D341Med (cell line): ENCODE results near the gene CDK15.
"Not testable (repeated sequence)": the region's sequence is repeated elsewhere in the genome, so short reads cannot be mapped to it uniquely, and the experiment has no call there.

Experiments used
- DNase-seq: peaks from one replicate; pipeline ENCODE4 v3.0.0; 2012; ENCODE audit warnings: low spot score

Gene CDK15

DNA sequence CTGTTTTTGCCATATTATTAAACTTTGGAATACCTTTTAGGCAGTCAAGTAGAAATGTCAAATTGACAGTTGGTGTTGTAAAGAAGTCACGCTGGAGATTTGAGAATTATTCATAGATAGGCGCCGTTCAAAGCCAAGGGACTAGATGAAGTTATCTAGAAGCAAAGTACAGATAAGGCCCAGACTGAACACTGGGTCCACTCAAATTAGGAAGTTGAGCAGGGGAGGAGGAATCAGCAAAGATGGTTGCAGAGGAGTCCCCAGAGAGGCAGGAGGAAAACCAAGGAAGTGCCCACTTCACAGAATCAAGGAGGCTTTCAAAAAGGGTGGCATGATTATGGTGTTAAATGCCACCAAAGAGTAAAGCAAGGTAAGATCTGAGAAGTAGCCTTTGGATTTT, 16.0 kb upstream of the CDK15 start:
- DNase-seq: no peak

DNA sequence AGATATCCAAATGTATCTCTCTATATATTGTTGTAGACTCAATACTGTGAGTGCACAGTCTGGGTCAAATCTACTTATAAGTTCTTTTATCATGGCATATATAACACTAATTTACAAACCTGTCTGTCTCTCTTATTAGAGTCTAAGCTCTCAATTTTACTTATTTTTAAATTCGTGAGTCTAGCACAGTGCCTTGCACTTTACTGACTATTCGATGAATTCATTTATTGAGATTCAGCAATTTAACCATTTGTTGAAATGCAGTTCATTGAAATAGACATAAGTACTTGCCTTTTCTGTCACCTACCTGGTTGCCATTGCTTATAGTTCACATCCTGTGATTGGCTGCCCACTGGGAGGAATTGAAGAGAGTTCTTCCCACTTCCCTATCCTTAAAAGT, 15.3 kb upstream of the CDK15 start:
- no peak for DNase-seq

DNA sequence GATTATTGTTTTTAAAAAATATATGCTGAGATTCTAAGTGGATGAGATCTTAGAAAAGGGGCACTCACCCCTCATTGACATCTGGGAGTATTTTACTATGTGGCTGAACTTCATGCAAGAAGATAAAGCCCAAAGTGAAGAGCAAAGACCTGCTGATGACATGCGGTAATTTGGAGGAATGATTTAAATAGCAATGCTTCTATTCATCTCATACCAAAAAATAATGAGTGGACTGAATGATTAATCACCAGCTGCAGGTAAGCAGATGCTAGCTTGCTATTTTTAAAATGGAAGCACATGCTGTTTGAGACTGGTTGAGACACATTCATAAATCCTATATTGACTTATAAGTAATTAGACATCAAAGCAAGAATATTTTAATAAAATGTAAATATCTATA, 12.7 kb upstream of the CDK15 start:
- no peak for DNase-seq

DNA sequence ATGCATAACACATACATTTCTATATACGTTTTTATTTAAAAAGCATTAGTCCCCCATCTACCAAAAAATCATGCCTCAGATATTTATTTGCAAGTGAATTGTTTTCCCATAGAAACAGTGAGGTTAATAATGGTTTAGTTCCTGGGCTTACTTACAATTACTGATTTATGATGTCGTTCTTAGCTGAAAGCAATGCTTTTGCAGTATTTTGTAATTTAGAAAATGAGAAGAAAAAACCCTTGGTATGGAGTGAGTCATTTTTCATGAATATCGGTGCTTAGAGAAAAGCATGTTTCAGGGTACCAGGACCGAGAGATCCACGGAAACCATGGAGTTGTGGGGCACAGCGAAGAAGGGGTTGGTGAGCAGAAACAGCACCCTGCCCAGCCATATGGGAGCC, 12.0 kb upstream of the CDK15 start:
- DNase-seq: no peak

DNA sequence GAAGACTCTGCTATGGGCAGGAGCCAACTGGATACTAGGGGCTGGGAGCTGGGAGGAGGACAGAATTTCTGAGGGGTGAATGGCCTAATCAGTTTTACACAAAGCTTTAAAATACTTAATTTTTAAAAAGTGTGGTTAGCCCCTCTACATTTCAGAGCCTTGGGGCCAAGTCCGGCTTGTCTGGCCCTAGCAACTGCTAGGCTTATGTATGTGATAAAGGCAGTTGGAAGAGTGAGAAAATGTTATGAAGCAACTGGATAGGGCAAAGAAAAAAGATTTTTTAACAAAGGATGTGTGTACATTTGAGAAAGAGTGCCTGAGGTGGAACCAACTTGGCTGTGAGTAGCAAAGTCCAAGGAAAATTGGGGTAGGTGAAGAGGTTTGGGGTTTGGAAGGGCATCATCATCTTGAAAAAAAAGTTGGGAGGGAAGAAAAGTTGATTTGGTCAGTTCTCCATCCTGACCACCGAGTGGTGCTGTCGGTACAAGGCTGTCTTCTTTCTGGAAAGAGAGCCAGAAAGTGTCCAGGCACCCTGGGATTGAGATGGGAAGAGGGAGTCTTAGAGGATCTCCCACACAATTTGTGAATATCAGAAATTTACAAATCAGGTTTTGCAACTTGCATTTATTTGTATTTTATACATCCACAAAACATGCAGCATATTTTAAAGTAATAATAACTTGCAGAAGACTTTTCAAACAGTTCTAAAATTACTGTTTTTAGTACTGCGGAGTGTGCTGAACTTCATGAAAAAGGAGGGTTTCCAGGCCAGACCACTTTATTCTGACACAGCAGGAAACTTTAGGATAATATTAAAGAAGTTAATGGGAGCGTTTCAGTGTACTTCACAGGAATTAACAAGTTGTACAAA, 10.5 kb upstream of the CDK15 start:
- DNase-seq: peak; percentile 73

DNA sequence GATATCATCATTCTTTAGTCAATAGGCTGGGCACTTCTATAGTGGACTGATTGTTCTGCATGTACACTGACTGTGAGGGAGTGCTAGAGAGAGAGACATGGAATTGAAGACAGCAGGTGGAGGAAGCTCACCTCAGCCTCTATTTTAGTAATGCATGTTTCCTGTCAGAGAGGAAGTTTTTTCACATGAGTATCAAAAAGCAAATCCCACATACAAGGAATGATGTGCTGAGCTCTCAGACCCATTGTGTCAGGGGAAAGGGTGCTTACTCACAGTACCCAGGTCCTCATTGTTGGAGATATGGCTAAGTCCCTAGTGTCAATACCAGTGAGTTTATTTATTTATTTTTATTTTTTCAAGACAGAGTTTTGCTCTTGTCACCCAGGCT, 9.9 kb upstream of the CDK15 start:
- DNase-seq: no peak

DNA sequence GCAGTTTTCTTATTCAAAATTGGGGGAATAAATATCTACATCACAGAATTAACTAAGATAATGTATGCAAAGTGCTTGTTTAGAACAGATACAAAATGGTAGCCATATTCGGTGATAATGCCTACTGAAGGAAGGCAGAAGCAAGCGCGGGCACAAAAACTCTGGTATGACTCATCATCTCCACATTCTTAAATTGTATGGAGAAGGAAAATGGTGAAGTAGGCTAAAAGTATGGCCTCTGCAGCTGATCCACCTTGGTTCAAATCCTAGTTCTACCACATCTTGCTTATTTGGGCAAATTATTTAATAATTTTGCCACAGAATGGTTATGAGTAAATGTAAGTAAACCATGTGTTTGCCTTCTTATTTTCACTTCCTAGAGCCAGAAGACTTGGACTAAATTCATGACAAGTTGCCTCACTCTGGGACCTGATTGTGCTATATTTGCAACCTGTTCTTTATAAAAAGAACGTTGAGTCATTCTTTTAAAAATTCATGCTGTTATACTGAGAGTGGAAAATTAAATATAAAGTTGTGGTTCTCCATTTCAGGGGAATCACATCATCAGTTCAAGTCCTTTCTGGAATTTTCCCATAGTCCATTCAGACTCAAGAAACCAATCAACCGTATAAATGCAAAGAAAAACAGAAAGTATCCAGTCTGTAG, 9.0 kb upstream of the CDK15 start:
- DNase-seq: no peak

DNA sequence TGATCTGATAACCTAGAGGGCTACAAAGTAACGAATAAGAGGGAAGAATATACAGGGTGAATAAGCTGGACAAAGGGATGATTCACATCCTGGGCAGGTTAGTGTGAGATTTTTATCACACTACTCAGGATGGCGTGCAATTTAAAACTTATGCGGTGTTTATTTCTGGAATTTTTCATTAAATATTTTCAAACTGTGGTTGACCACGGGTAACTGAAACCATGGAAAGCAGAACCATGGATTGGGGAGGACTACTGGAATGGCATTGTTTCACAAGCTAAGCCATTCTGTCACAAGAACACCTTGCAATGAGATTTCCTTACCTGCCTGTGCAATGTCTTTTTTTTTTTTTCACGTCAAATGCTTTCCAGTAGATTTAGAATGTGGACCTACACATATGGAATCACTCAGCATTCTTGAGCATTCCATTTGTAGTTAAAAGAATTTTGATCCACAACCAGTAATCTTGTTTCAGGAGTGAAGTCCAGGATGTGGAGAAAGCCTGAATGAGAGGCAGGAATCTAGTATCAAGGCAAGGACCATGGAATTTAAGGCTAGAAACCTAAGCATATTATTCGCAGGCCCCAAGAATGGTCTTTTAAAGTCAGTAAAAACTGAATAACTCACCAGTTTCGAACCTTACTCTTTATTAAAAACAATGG, 8.0 kb upstream of the CDK15 start:
- no peak for DNase-seq

DNA sequence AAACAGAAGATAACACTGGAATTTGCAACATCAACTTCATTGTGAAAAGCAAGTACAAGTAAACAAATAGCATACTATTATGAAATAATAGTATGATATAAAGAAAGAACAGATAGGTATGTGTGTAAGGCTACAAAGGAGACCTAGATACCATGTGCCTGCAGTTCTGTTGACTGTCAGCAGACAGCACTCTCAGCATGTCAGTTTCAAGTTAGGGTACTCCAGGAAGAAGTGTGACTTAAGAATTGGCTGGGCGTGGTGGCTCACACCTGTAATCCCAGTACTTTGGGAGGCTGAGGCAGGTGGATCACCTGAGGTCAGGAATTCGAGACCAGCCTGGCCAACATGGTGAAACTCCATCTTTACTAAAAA, 7.4 kb upstream of the CDK15 start:
- DNase-seq: not testable (repeated sequence)

DNA sequence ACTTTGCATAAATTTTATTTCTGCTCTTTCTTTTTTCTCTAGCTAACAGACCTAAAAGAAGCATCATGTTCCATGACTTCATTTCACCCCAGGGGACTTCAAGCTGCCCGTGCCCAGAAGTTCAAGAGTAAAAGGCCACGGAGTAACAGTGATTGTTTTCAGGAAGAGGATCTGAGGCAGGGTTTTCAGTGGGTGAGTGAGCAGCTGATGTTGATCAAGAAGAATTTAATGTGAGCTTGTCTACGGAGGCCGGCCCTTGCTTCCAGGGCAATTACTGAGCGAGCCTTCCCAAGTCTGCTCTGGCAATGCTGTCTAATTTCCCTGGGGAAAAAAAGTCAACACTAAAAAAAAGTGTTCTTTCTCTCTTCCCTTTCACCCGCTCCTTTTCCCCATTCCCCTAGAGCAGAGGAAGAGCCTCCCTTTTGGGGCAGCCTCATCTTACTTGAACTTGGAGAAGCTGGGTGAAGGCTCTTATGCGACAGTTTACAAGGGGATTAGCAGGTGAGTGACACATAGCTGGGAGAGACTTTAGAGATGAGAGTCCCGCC, 1.2 kb downstream of the CDK15 start:
- peak; percentile 30 for DNase-seq

DNA sequence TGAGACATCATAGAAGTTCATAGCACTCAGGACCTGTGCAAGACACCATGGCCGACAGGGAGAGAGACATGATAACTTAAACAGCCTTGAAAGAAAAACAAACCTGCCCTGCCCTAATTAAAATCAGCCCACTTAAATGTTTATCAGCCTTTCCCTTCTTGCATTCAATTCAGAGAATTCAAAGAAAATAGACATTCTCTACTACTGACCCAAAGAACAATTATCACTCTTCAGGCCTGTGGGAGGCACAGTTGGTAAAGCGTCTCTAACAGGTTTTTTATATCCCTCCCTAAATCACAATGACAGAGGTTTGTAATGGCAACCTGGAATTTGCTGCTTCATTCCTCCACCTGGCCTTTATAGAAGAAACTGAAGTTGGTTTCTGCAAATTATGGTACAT, 1.7 kb downstream of the CDK15 start:
- DNase-seq: no peak

DNA sequence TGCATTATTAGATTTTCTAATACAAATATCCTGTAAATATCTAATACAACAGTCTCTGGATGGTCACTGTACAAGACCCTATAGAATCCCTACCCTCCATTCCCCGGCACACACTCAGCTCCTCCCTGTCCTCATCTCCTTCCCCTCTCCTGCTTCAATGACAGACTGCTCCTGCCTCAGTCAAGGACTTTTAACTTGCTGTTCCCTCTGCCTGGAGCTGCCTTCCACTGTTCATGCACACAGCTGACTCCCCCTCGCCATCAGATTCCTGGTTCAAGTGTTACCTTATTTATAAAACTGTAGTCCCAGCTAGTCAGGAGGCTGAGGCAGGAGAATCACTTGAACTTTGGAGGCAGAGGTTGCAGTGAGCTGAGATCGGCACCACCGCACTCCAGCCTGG, 3.3 kb downstream of the CDK15 start:
- DNase-seq: no peak

DNA sequence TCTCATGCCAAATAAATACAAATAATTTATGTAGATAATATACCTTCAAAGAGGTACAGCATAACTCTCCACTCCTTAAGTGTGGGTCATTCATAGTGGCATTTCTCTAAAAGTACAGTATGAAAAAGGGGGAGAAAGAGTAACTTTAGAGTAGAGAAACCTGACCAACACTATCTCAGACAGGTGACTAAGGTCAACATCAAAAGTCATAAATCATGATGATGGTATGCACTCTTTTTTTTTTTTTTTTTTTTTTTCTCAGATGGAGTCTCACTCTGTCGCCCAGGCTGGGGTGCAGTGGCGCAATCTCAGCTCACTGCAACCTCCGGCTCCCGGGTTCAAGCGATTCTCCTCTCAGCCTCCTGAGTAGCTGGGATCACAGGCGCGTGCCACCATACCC, 4.3 kb downstream of the CDK15 start:
- not testable (repeated sequence) for DNase-seq

DNA sequence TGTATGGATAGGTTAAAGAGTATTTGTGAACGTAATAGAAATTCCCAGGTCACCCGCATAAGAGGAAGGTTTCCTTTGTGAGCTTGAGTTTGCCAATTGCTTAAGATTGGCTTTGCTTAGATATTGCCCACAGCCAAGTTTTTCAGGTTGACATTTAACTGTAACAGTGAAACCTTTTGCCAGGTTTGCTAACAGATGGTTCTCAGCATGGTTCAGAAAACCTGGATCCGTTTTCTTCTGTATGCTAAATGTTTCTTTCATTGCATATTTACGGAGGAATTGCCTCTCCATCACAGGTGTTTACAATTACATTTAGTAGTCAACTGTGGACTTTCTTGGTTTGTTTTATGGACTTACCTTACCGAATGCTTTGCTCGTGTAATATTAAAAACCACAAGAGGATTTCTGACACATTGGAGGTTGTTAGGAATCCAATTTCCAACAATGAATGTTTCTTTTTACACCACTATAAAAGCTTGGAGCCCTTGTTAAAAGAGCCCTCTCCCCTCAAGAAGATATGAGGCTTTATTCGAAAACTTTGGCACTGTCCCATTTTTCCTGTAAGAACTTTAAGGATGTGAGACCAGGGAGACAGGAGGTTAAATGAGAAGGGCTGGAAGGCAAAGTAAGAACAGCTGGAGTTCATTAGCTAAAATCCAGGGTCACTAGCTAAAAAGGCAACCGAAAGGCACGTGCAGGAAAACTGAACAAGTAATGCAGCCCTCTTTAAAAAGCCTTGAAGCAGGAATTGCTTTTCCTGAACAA, 7.8 kb downstream of the CDK15 start:
- DNase-seq: no peak

DNA sequence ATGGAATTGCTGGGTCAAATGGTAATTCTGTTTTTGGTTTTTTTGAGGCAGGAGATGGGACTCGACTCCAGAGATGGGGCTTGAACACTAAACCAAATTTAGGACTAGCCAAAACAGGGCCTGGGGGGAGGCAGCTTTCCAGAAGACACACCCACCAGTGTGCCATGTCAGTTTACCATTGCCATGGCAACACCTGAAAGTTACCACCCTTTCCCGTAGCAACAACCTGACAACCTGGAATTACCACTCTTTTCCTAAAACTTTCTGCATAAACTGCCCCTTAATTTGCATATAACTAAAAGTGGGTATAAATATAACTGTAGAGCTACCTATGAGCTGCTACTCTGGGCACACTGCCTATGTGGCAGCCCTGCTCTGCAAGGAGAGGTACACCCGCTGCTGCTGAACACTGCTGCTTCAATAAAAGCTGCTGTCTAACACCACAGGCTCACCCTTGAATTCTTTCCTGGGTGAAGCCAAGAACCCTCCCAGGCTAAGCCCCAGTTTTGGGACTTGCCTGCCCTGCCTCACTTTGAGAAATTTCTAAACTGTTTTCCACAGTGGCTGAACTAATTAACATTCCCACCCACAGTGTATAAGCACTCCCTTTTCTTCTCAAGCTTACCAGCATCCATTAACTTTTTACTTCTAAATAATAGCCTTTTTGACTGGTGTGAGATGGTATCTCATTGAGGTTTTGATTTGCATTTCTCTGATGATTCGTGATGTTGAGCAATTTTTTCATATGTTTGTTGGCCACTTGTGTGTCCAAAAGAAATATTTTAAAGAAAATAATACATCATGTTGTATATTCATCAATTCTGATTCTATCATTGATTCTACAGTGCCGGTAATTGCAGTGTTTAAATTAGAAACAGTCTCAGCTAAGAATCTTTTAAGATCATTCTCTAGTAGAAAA, 10.6 kb downstream of the CDK15 start:
- no peak for DNase-seq

DNA sequence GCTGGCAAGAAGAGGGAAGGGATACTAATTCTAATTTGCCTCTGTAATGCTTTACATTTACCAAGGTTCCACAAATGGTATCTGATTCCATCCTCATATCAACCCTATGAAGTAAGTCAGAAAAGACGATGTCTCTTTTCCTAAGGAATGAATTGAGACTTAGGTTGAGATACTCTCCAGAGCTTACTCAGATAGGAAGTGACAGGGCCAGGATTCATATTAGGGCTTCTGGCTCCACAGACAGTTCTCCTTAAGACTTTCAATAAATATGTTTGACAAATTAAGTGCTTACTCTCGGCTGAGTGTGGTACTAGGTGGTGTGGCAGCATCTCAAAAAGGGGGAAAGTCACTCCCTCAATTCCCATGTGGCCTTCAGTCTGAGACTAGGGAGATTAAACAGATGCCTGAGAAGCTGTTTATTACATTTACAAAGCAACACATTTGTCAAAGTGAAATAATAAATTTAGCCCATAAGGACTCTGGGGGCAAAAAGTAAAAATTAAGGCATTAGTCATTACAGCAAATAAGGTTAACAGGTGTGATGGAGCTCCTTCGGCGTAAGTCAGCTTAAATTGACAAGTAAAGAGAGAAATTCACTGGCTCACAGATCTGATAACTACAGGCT, 14.2 kb downstream of the CDK15 start:
- no peak for DNase-seq

DNA sequence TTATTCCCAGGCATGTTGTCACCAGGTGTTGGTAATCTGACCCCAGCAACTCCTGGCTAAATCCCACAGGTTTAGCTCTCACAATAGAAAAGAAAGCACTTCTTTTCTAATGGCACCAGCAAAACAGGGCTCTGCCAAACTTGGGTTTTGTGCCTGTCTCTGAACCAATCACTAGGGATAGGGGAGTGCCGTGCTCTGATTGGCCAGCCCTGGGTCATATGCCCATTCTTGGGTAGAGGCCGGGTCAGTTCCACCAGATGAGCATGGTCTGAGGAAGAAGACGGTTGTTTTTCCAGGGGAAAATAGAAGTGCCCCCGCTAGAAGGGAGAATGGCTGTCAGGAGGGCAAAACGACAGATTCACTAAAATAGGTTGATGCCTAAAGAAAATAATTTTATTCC, 14.7 kb downstream of the CDK15 start:
- no peak for DNase-seq

DNA sequence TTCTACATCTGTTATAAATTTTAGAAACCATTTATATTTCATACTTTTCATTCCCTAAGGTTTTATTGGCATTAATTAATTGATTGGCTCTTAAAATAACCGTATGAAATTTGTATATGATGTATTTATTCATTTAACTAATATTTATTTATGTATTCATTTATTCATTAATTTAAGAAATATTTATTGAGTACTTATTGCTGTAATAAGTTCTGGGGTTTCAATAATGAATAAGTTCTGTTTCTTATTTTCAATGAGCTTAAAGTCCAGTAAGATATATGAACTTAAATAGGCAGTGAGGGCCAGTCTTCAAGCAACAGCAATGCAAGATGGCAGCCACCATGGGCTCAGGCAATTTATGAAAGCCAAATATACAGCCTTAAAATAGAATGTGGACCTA, 17.9 kb downstream of the CDK15 start:
- no peak for DNase-seq

DNA sequence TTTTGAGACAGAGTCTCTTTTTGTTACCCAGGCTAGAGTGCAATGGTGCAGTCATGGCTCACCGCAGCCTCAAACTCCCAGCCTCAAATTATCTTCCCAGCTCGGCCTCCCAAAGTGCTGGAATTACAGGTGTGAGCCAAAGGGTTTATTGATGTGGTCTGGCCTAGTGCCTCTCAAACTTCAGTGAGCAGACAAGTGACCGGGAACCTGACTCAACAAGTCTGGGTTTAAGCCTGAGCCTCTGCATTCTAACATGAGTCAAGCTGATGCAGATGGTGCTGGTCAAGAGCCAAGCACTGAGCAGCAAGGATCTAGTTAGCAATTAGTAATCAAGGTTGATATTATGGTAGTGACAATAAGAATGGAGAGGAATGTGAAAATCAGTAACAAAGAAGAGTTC, 21.3 kb downstream of the CDK15 start:
- DNase-seq: no peak

DNA sequence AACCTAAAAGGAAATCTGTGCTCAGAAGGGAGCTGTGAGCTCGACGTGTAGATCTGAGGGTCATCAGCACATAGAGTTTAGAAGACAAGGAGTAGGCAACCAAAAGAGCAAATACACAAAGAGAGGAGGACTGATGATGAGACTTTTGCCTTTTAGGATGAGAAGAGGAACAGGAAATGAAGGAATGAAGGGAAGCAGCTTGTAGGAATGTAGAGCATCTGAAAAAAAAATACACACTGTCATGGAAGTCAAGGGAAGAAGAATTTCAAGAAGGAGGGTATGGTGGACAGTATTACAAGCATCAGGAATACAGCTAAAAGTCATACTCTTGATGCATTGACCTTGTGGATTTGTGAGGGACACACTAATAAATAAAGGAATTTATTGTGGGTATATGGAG, 21.9 kb downstream of the CDK15 start:
- DNase-seq: no peak

DNA sequence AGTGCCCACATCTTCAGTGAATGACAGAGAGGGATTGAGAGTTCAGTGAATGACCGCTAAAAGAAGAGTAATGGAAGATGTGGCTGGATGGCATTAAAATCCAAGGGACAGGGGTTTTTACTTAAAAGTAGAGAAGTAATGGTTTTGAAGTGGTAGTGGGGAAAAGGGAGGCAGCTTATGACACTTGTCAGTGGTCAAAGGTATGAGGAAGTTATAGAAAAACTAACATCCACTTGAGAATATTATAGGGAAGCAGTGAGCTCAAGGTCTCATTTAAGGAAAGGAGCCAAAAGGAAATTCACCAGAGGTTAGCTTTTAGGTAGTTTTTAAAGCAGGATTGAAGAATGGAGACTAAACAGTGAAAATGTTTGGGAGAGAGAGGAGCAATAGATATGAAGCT, 24.3 kb downstream of the CDK15 start:
- no peak for DNase-seq
